Brain microvascular endothelial cell (primary cell): Measurements from ENCODE around the gene CREB5.

Experiments used
- DNase-seq: peaks from one replicate; pipeline ENCODE4 v3.0.0-alpha.2; 2020
- H3K27ac ChIP-seq: fragments of 250-450 bp; sonication (Bioruptor Pico); 2 replicates; pipeline ENCODE4 v1.5.1; 2020; ENCODE audit warnings: mild to moderate bottlenecking, moderate library complexity
- H3K27me3 ChIP-seq: fragments of 250-450 bp; sonication (Bioruptor Pico); replicated peaks from 2 replicates; pipeline ENCODE4 v1.5.1; 2020; ENCODE audit warnings: mild to moderate bottlenecking
- H3K36me3 ChIP-seq: fragments of 250-450 bp; sonication (Bioruptor Pico); replicated peaks from 2 replicates; pipeline ENCODE4 v1.5.1; 2020; ENCODE audit warnings: mild to moderate bottlenecking
- H3K4me3 ChIP-seq: 2 replicates; pipeline ENCODE4 v1.5.1; 2011; ENCODE audit warnings: low read depth, mild to moderate bottlenecking, control low read depth, low read length, moderate library complexity
- CTCF ChIP-seq: IDR thresholded peaks from 2 replicates; pipeline ENCODE4 v1.5.1; 2011; ENCODE audit warnings: low read depth, mild to moderate bottlenecking, moderate library complexity, low read length, control low read depth, inconsistent platforms; ENCODE audit errors: missing control alignments
- in situ Hi-C: cut with HindIII; loops from 2 replicates; pipeline ENCODE4 v1.10.0; 2017; ENCODE audit warnings: low sequenced_read_pairs, low pct_ligation_motif_present

Gene CREB5

GRCh38 chr7:28414453-28414852, 2.1 kb downstream of the CREB5 start:
- in situ Hi-C loops = no loop called here
- no peaks in the 10 kb centered on the region for H3K27me3 ChIP-seq
- H3K36me3 ChIP-seq = no peaks in the 10 kb centered on the region

GRCh38 chr7:28417321-28417940, 5.1 kb downstream of the CREB5 start:
- Histone ChIP-seq H3K36me3 (no peaks in the 10 kb centered on the region), H3K27ac (no peak overlapping the region), H3K4me3 (no peak overlapping the region), H3K27me3 (no peaks in the 10 kb centered on the region)
- in situ Hi-C loops = no loop called here
- no peak for DNase-seq
- no peak for TF ChIP-seq CTCF

More at GRCh38 chr7:28414453-28414852, 2.1 kb downstream of the CREB5 start:
- TF ChIP-seq CTCF = no peak
- Histone ChIP-seq H3K4me3 (no peak overlapping the region), H3K27ac (no peak overlapping the region)
- no peak for DNase-seq

GRCh38 chr7:28418311-28418710, 6.0 kb downstream of the CREB5 start:
- Histone ChIP-seq H3K27ac (no peak overlapping the region), H3K36me3 (no peaks in the 10 kb centered on the region), H3K27me3 (no peaks in the 10 kb centered on the region), H3K4me3 (no peak overlapping the region)
- no peak for TF ChIP-seq CTCF
- DNase-seq = no peak
- in situ Hi-C loops = no loop called here

- no peak for DNase-seq
- no peak for TF ChIP-seq CTCF
- no peak overlapping the region for H3K4me3 ChIP-seq
- in situ Hi-C loops = no loop called here
- no peaks in the 10 kb centered on the region for H3K27me3 ChIP-seq
- H3K36me3 ChIP-seq = no peaks in the 10 kb centered on the region
- H3K27ac ChIP-seq = no peak overlapping the region
Observed at GRCh38 chr7:28418966-28419365, 6.6 kb downstream of the CREB5 start.

- TF ChIP-seq CTCF = no peak
- Histone ChIP-seq H3K27me3 (no peaks in the 10 kb centered on the region), H3K36me3 (no peaks in the 10 kb centered on the region), H3K27ac (no peak overlapping the region), H3K4me3 (no peak overlapping the region)
- in situ Hi-C loops = no loop called here
- DNase-seq = peak; percentile 69
Observed at GRCh38 chr7:28419716-28420115, 7.4 kb downstream of the CREB5 start.

GRCh38 chr7:28423112-28423511, 10.8 kb downstream of the CREB5 start:
- Histone ChIP-seq H3K36me3 (no peaks in the 10 kb centered on the region), H3K27ac (no peak overlapping the region), H3K27me3 (no peaks in the 10 kb centered on the region), H3K4me3 (no peak overlapping the region)
- no peak for DNase-seq
- no peak for TF ChIP-seq CTCF
- in situ Hi-C loops = no loop called here
